Stimulated activated CD4-positive, alpha-beta T cell treated with anti-CD3 and anti-CD28 coated beads, Interleukin-4, amount 100 ng/mL, for 48 hours (primary cell): Measurements from ENCODE around the gene CSTPP1.
"Not testable (repeated sequence)": the region's sequence is repeated elsewhere in the genome, so short reads cannot be mapped to it uniquely, and the experiment has no call there.

ENCODE experiments used
- DNase-seq, 2 donors: peaks; one replicate each; pipeline ENCODE4 v3.0.0-alpha.2; 2020; ENCODE audit warnings: low read depth in 2 of 2

CSTPP1 gene

GRCh38 chr11:47099918-47100315 lies 163.4 kb downstream of the CSTPP1 start:
- DNase-seq, result no peak

- DNase-seq, result no peak
Observed at GRCh38 chr11:47101406-47101805, 164.8 kb downstream of the CSTPP1 start.

- no peak for DNase-seq
Observed at GRCh38 chr11:47104261-47104950, 167.8 kb downstream of the CSTPP1 start.

GRCh38 chr11:47105541-47105940 lies 169.0 kb downstream of the CSTPP1 start:
- no peak for DNase-seq

GRCh38 chr11:47105974-47106373 lies 169.4 kb downstream of the CSTPP1 start:
- no peak for DNase-seq

GRCh38 chr11:47106798-47107411 lies 170.3 kb downstream of the CSTPP1 start:
- DNase-seq, result no peak

GRCh38 chr11:47107744-47108143 lies 171.2 kb downstream of the CSTPP1 start:
- DNase-seq, result no peak

GRCh38 chr11:47108214-47108613 lies 171.7 kb downstream of the CSTPP1 start:
- no peak for DNase-seq

GRCh38 chr11:47109051-47109726 lies 172.6 kb downstream of the CSTPP1 start:
- DNase-seq, result no peak

- no peak for DNase-seq
Observed at GRCh38 chr11:47109727-47110246, 173.2 kb downstream of the CSTPP1 start.

- no peak for DNase-seq
Observed at GRCh38 chr11:47111318-47111804, 174.8 kb downstream of the CSTPP1 start.

- not testable (repeated sequence) for DNase-seq
Observed at GRCh38 chr11:47112941-47113340, 176.4 kb downstream of the CSTPP1 start.

- peak; percentile 12 to 42 for DNase-seq
Observed at GRCh38 chr11:47118958-47119688, 182.6 kb downstream of the CSTPP1 start.

GRCh38 chr11:47121056-47121455 lies 184.5 kb downstream of the CSTPP1 start:
- DNase-seq, result no peak

GRCh38 chr11:47121731-47122130 lies 185.2 kb downstream of the CSTPP1 start:
- no peak for DNase-seq

GRCh38 chr11:47123094-47123493 lies 186.5 kb downstream of the CSTPP1 start:
- no peak for DNase-seq

GRCh38 chr11:47124675-47125074 lies 188.1 kb downstream of the CSTPP1 start:
- no peak for DNase-seq

- DNase-seq, result no peak
Observed at GRCh38 chr11:47125083-47125482, 188.5 kb downstream of the CSTPP1 start.

- DNase-seq, result no peak
Observed at GRCh38 chr11:47127213-47127612, 190.7 kb downstream of the CSTPP1 start.

- DNase-seq, result no peak
Observed at GRCh38 chr11:47130543-47130942, 194.0 kb downstream of the CSTPP1 start.

GRCh38 chr11:47131136-47131535 lies 194.6 kb downstream of the CSTPP1 start:
- DNase-seq, result no peak

- DNase-seq, result no peak
Observed at GRCh38 chr11:47132490-47132889, 195.9 kb downstream of the CSTPP1 start.
